Effector memory CD4-positive, alpha-beta T cell (primary cell): Measurements from ENCODE around the gene ASB6.

Experiments
- DNase-seq, 3 donors: peaks; one replicate each; pipeline ENCODE4 v3.0.0-alpha.2; 2020
- H3K27ac ChIP-seq: 2 replicates; pipeline ENCODE4 v1.7.0; 2013; ENCODE audit warnings: mild to moderate bottlenecking, low read length, moderate library complexity; ENCODE audit not compliant: insufficient read depth, poor library complexity, severe bottlenecking
- H3K27me3 ChIP-seq: replicated peaks from 2 replicates; pipeline ENCODE4 v1.7.0; 2013; ENCODE audit warnings: mild to moderate bottlenecking, low read length; ENCODE audit not compliant: insufficient read depth, control insufficient read depth, poor library complexity, severe bottlenecking
- H3K36me3 ChIP-seq: 2 replicates; pipeline ENCODE4 v1.7.0; 2013; ENCODE audit warnings: mild to moderate bottlenecking, low read length, moderate library complexity; ENCODE audit not compliant: control insufficient read depth, insufficient read depth
- H3K4me1 ChIP-seq: 2 replicates; pipeline ENCODE4 v1.7.0; 2013; ENCODE audit warnings: low read length, mild to moderate bottlenecking; ENCODE audit not compliant: control insufficient read depth, insufficient read depth, poor library complexity, severe bottlenecking
- H3K4me3 ChIP-seq: 2 replicates; pipeline ENCODE4 v1.7.0; 2013; ENCODE audit warnings: low read length, low read depth, mild to moderate bottlenecking; ENCODE audit not compliant: insufficient read depth, poor library complexity, severe bottlenecking
- H3K9me3 ChIP-seq: 2 replicates; pipeline ENCODE4 v1.7.0; 2013; ENCODE audit warnings: mild to moderate bottlenecking, low read length, moderate library complexity; ENCODE audit not compliant: control insufficient read depth
- total RNA-seq, 3 donors: gene quantifications; one replicate each; lab custom pipeline; 2026; lab: John Stamatoyannopoulos, UW

The ASB6 gene, protein sequence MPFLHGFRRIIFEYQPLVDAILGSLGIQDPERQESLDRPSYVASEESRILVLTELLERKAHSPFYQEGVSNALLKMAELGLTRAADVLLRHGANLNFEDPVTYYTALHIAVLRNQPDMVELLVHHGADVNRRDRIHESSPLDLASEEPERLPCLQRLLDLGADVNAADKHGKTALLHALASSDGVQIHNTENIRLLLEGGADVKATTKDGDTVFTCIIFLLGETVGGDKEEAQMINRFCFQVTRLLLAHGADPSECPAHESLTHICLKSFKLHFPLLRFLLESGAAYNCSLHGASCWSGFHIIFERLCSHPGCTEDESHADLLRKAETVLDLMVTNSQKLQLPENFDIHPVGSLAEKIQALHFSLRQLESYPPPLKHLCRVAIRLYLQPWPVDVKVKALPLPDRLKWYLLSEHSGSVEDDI
- 41.5 to 50.5 (median 46.3) reads per million in 3 donors for total RNA-seq

DNA sequence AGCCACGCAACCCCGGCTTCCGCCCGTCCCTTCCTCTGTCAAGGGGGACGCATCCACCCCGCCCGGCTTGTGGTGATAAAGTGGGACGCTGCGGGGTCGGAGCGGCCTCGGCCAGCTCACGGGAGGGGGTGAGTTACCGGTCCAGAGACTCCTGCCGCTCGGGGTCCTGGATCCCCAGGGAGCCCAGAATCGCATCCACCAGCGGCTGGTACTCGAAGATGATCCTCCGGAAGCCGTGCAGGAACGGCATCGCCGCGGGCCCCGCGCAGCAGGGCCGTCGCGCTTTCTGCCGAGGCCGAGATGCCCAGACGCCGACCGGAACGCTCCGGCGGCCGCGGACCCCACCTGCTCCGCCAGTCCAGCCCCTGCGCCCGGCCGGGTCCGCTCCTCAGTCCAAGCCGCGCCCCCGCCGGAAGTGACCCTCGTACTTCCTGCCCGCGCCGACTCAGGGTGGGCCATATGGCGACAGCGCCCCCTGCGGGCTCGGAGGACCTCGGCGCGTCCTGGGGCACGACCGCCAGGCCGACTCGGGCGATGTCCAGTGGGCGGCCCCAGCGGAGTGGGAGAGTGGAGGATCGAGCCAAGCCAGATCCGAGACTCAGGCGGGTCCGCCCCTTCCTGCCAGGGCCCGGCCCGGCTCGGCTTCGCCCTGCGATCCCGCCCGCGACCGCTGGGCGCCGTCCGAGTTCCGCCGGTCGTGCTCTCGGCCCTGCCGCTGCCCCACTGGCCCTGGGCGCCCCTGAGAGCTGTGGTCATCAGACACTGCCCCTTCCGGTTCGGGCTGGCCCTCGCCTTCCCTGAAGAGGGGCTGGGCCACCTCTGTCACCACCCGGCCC is at the start of gene ASB6:
TSS of gene ASB6 (minus strand) at position 402 of the 836 bp plus-strand sequence. CDS start at position 250, 152 bp downstream.
- Histone ChIP-seq H3K27ac (peak within 1 kb of the TSS; percentile 80), H3K4me3 (peak within 1 kb of the TSS; percentile 99), H3K4me1 (peaks cover 17% of the 10 kb centered on the region), H3K9me3 (no peaks in the 10 kb centered on the region), H3K36me3 (peaks cover 27% of the 10 kb centered on the region), H3K27me3 (no peaks in the 10 kb centered on the region)
- peak; percentile 80 to 91 (median 87) for DNase-seq

DNA sequence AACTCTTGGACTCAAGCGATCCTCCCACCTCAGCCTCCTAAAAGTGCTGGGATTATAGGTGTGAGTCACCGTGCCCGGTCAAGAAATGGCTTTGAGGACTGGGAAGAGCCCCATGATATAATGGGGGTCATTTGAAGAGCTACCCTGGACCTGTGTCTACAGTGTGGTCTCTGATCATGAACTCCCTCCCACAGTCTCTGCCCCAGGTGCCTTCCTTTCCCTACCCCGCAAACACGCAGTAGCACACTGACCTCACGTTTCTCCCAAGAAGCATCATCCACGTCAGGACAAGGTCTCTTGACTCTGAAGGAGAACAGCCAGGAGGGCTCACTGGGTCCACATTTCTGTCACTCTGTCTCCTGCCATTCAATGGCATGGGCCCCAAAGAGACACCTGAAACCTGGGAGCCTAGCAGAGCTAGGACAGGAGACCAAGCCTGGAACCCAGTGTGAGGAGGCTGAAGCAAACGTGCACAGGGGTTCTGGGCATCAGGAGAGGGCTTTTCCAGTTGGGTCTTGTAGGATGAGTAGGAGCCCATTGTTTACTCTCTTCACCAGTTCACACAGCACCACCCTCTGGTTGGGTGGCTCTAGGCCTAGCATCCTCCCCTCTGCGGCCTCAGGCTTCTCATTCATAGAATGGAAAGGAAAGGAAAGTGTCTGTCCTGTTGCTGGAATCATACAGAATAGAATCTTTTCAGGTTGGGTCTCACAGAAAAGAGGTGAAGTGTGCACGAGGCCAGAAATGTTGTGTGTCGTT is 46.5 kb upstream of the ASB6 start:
- Histone ChIP-seq H3K4me1 (no peaks in the 10 kb centered on the region), H3K36me3 (no peaks in the 10 kb centered on the region), H3K27ac (no peak overlapping the region), H3K9me3 (no peaks in the 10 kb centered on the region), H3K27me3 (no peaks in the 10 kb centered on the region), H3K4me3 (no peak overlapping the region)
- DNase-seq, result no peak

DNA sequence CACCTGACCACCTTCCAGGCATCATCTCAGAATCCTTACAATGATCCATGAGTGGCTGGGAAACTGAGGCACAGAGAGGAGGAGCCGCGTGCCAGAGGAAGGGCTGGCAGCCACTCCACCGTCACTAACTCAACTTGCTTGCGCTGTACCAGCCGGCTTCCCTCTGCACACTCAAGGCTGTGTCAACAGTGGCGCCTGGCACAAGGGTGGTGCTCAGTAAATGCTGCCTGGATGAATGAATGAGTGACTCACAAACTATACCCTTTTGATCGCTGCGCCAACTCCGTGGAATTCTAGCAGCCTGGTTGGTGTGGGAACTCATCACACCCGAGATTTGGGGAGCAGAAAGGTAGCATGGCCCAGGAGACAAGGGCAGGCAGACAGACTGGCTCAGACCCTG is 45.4 kb upstream of the ASB6 start:
- Histone ChIP-seq H3K27me3 (no peaks in the 10 kb centered on the region), H3K9me3 (no peaks in the 10 kb centered on the region), H3K27ac (no peak overlapping the region), H3K36me3 (no peaks in the 10 kb centered on the region), H3K4me3 (no peak overlapping the region), H3K4me1 (no peaks in the 10 kb centered on the region)
- DNase-seq, result no peak

DNA sequence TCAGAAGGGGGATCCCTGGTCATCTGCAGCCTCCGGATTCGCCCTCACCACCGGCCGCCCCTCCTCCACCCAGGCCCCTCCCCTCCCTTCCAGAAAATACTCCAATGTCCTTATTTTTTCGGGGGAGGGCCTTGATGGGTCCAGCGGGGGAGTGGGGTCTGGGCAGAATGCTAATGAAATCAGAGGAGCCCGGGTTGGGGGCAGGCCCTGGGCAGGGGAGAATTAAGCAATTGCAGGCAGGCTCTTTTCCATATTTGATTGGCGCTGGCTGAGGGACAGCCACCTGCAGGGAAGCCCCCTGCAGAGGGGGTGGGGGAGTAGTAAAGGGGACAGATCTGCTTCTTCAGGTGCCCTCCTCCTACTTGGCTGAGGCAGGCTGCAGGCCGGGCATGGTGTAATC is 44.8 kb upstream of the ASB6 start:
- Histone ChIP-seq H3K27me3 (no peaks in the 10 kb centered on the region), H3K9me3 (no peaks in the 10 kb centered on the region)
- no peak for DNase-seq

DNA sequence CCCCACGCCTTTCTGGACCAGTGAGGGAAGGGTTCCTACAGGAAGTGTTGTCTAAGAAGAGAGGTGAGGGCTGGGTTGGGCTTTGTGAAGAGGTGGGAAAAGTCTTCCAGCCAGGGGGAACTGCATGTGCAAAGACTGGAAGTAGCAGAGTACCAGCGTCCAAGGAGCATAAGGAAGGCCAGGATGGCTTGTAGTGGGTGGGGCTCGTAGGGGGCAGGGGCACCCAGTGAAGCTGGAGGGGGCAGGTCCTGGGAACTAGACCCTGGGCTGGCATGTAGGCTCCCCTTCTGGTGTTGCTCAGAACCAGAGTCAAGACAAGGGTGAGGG is 43.9 kb upstream of the ASB6 start:
- Histone ChIP-seq H3K36me3 (no peaks in the 10 kb centered on the region), H3K9me3 (no peaks in the 10 kb centered on the region), H3K27ac (no peak overlapping the region), H3K27me3 (no peaks in the 10 kb centered on the region), H3K4me3 (no peak overlapping the region), H3K4me1 (no peaks in the 10 kb centered on the region)
- no peak for DNase-seq

More for the DNA sequence above, 44.8 kb upstream of the ASB6 start:
- no peaks in the 10 kb centered on the region for H3K36me3 ChIP-seq
- no peaks in the 10 kb centered on the region for H3K4me1 ChIP-seq
- H3K4me3 ChIP-seq, result no peak overlapping the region
- no peak overlapping the region for H3K27ac ChIP-seq

DNA sequence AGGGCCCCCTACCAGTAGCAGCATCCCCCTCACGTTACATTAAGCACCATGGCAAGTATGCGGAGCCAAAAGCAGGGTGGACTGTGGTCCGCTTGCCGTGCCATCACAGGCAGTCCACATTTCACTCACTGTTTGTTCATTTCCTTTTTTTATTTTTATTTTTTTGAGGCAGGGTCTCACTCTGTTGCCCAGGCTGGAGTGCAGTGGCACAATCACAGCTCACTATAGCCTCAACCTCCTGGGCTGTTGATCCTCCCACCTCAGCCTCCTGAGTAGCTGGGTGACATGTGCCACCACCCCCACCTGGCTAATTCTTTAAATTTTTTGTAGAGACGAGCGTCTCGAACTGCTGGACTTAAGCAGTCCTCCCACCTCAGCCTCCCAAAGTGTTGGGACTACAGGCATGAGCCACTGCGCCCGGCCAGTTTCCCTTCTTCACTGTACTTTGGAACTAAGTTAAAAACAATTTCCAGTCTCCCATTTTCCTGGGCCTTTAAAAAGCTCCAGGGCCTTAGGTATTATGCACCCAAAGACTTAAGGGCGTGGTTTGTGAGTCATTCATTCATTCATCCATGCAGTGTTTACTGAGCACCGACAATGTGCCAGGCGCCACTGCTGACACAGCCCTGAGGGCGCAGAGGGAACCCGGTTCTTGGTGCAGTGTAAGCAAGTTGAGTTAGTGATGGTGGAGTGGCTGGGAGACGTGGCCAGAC is 43.4 kb upstream of the ASB6 start:
- Histone ChIP-seq H3K27ac (no peak overlapping the region), H3K36me3 (no peaks in the 10 kb centered on the region), H3K4me1 (no peaks in the 10 kb centered on the region), H3K9me3 (no peaks in the 10 kb centered on the region), H3K27me3 (no peaks in the 10 kb centered on the region), H3K4me3 (no peak overlapping the region)
- DNase-seq, result no peak

DNA sequence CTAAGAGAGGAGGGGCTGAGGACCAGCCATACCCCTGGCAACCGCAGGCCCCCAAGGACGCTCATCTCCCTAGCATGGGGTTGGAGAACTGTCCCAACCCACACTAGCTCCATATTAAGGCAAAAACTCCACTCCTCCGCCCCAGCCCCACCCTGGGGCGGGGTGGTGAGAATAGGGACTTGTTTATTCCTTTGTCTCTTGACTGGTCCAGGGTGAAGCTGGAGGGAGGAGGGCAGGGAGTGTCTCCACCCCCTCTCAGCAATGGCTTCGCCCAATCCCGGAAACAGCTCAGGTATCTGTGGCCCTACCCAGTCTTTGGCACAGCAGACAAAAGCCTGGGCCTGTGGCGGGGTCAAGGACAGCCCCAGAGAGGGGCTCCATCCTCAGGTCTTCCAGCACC is 40.4 kb upstream of the ASB6 start:
- H3K4me1 ChIP-seq, result no peaks in the 10 kb centered on the region
- H3K27ac ChIP-seq, result no peak overlapping the region
- H3K9me3 ChIP-seq, result no peaks in the 10 kb centered on the region
- DNase-seq, result no peak
- H3K27me3 ChIP-seq, result no peaks in the 10 kb centered on the region
- no peak overlapping the region for H3K4me3 ChIP-seq
- H3K36me3 ChIP-seq, result no peaks in the 10 kb centered on the region

DNA sequence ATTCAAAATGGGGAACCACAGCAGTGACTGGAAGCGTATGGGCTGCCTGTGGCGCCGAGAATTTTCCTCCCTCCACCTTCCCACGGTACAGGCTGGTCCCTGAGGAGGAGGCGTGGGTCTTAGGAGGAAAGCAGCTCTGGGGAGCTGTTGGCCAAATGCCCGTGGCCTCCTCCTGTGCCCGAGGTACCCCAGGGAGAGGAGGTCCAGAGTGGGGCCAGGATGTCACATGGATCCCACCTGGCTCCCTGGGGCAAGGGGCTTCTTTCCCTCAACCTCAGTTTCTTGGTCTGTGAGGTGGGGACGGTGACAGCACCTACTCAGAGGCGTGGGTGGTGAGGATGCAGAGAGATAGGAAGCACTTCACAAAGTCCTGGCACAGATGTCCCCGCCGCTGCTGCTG is 40.0 kb upstream of the ASB6 start:
- Histone ChIP-seq H3K36me3 (no peaks in the 10 kb centered on the region), H3K27ac (no peak overlapping the region), H3K27me3 (no peaks in the 10 kb centered on the region), H3K4me3 (no peak overlapping the region), H3K9me3 (no peaks in the 10 kb centered on the region), H3K4me1 (no peaks in the 10 kb centered on the region)
- DNase-seq, result no peak

DNA sequence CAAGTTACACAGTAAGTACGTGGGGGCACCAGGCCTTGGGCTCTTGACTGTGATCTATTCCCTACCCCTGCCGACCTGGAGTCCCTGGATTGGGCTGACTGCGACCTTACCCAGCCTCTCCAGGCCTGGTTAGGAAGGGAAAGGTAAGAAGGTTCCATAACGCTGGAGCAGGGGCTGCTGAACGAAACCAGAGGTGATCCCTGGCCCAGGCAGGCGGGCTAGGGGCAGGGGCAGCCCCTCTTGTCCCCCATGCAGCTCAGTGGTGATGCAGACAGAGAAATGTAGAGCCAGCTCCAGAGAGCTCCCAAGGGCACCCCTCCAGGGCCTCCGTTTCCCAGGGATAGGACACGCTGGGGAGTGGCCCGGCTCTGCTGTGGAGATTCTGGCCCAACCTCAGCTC is 37.6 kb upstream of the ASB6 start:
- Histone ChIP-seq H3K4me3 (no peak overlapping the region), H3K36me3 (no peaks in the 10 kb centered on the region), H3K4me1 (no peaks in the 10 kb centered on the region), H3K27ac (no peak overlapping the region), H3K9me3 (no peaks in the 10 kb centered on the region), H3K27me3 (no peaks in the 10 kb centered on the region)
- no peak for DNase-seq
